Measurements from ENCODE around the gene KNSTRN. TPM values are rescaled to one million over a fixed set of nuclear protein-coding genes. Genes with fewer than 3 reads are reported as not detected.

KNSTRN gene
- total RNA-seq, 2 experiments from 2014 or later = 2.8 to 3.0 TPM

- H3K4me3 Mint-ChIP-seq = peak overlapping the region; percentile 81
- peak; percentile 74 to 97 (median 83) for DNase-seq
- peaks cover 17% of the 10 kb centered on the region for H3K4me1 Mint-ChIP-seq (ENCODE audit: low read depth)
- ChIA-PET POLR2A (interaction anchor here (0.7 to 2.7 kb wide), 8 partner anchors 10 to 73 kb away, joined by 3 to 13 read pairs (median 3); partner anchors contain the start of genes BAHD1, IVD and KNSTRN), CTCF (interaction anchor here (0.6 to 5.0 kb wide), 18 partner anchors 8 to 320 kb away, joined by 3 to 23 read pairs (median 3); partner anchors contain the start of genes BAHD1, DISP2, INAFM2 and KNSTRN)
- H3K27ac Mint-ChIP-seq = peak overlapping the region; percentile 64
- peak overlapping the region in 1 of 2 donors; percentile 1 for H3K27ac ChIP-seq (ENCODE audit: low read depth in 1 of 2, low read length in 2 of 2)
- intact Hi-C loops (cut with DNase I, micrococcal nuclease) = loop anchor here (1.0 to 2.0 kb wide), 4 partner anchors 10 to 53 kb away; partner anchors contain the start of gene DISP2 (in 1 of the 2)
- H3K9me3 Mint-ChIP-seq = no peaks in the 10 kb centered on the region
- peak; percentile 98 for ATAC-seq (ENCODE audit: poor library complexity)
- H3K27me3 ChIP-seq (ENCODE audit: control insufficient read depth in 1 of 2, insufficient read depth in 2 of 2, low read length in 2 of 2) = no peaks in the 10 kb centered on the region
- peaks cover 33% of the 10 kb centered on the region for H3K4me1 ChIP-seq (ENCODE audit: insufficient read depth, low read length)
- TF ChIP-seq, protein P1, sequence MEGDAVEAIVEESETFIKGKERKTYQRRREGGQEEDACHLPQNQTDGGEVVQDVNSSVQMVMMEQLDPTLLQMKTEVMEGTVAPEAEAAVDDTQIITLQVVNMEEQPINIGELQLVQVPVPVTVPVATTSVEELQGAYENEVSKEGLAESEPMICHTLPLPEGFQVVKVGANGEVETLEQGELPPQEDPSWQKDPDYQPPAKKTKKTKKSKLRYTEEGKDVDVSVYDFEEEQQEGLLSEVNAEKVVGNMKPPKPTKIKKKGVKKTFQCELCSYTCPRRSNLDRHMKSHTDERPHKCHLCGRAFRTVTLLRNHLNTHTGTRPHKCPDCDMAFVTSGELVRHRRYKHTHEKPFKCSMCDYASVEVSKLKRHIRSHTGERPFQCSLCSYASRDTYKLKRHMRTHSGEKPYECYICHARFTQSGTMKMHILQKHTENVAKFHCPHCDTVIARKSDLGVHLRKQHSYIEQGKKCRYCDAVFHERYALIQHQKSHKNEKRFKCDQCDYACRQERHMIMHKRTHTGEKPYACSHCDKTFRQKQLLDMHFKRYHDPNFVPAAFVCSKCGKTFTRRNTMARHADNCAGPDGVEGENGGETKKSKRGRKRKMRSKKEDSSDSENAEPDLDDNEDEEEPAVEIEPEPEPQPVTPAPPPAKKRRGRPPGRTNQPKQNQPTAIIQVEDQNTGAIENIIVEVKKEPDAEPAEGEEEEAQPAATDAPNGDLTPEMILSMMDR (IDR thresholded peaks at IDR 0.05) = peak; percentile 88
- H3K27me3 Mint-ChIP-seq = no peaks in the 10 kb centered on the region
- peak overlapping the region; percentile 69 for H3K4me3 ChIP-seq (ENCODE audit: low read length)
- H3K36me3 ChIP-seq (ENCODE audit: insufficient read depth, low read length) = no peaks in the 10 kb centered on the region
- H3K9me3 ChIP-seq (ENCODE audit: control insufficient read depth in 1 of 2, insufficient read depth in 1 of 2, low read length in 2 of 2) = no peaks in the 10 kb centered on the region
- H3K36me3 Mint-ChIP-seq (ENCODE audit: low read depth) = no peaks in the 10 kb centered on the region
Measured at GRCh38 chr15:40367686-40368611, 14.6 kb upstream of the KNSTRN start.

- peaks cover 17% of the 10 kb centered on the region for H3K4me1 Mint-ChIP-seq (ENCODE audit: low read depth)
- no peaks in the 10 kb centered on the region for H3K27me3 Mint-ChIP-seq
- ChIA-PET POLR2A (interaction anchor here (0.7 to 2.7 kb wide), 6 partner anchors 9 to 72 kb away, joined by 3 to 13 read pairs (median 4); partner anchors contain the start of genes BAHD1, IVD and KNSTRN), CTCF (interaction anchor here (0.7 to 5.0 kb wide), 12 partner anchors 7 to 321 kb away, joined by 3 to 23 read pairs (median 4); partner anchors contain the start of genes INAFM2 and KNSTRN)
- H3K36me3 Mint-ChIP-seq (ENCODE audit: low read depth) = no peaks in the 10 kb centered on the region
- ATAC-seq (ENCODE audit: poor library complexity) (no peak), DNase-seq (peak in 1 of 14 experiments; percentile 42)
- H3K27ac Mint-ChIP-seq = no peak overlapping the region
- peak overlapping the region; percentile 84 for H3K4me3 Mint-ChIP-seq
- intact Hi-C loops (cut with DNase I, micrococcal nuclease) = loop anchor here (1.0 to 2.0 kb wide), 3 partner anchors 11 to 52 kb away; partner anchors contain the start of gene DISP2 (in 1 of the 2)
- H3K9me3 Mint-ChIP-seq = no peaks in the 10 kb centered on the region
- Histone ChIP-seq H3K9me3 (ENCODE audit: control insufficient read depth in 1 of 2, insufficient read depth in 1 of 2, low read length in 2 of 2) (no peaks in the 10 kb centered on the region), H3K27me3 (ENCODE audit: control insufficient read depth in 1 of 2, insufficient read depth in 2 of 2, low read length in 2 of 2) (no peaks in the 10 kb centered on the region), H3K4me3 (ENCODE audit: low read length) (no peak overlapping the region), H3K36me3 (ENCODE audit: insufficient read depth, low read length) (no peaks in the 10 kb centered on the region), H3K27ac (ENCODE audit: low read depth in 1 of 2, low read length in 2 of 2) (no peak overlapping the region), H3K4me1 (ENCODE audit: insufficient read depth, low read length) (peaks cover 33% of the 10 kb centered on the region)
- TF ChIP-seq, protein P1 (IDR thresholded peaks at IDR 0.05) = no peak
Measured at GRCh38 chr15:40368719-40369473, 13.6 kb upstream of the KNSTRN start.

DNA sequence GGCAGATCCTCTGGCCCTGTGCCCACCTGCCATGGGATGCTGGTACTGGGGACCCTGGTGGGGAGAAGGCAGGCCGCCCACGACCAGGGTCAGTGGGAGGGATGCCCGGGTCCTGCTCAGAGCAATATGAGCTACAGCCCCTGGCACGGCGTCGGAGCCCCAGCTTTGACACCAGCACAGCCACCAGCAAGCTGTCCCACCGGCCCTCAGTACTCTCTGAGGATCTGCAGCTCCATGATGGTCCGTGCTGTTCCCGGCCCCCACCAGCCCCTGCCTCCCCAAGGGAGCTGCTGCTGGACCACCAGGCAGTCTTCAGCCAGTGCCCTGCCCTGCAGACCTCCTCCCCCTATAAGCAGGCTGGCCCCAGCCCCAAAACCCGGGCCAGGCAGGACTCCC is 13.0 kb upstream of the KNSTRN start:
- DNase-seq = no peak
- no peaks in the 10 kb centered on the region for H3K9me3 ChIP-seq (ENCODE audit: control insufficient read depth in 1 of 2, insufficient read depth in 1 of 2, low read length in 2 of 2)
- Mint-ChIP-seq H3K36me3 (ENCODE audit: low read depth) (no peaks in the 10 kb centered on the region), H3K4me1 (ENCODE audit: low read depth) (peaks cover 17% of the 10 kb centered on the region), H3K9me3 (no peaks in the 10 kb centered on the region), H3K27ac (no peak overlapping the region), H3K27me3 (no peaks in the 10 kb centered on the region), H3K4me3 (peak overlapping the region; percentile 84)
- intact Hi-C loops (cut with DNase I, micrococcal nuclease) = loop anchor here in 1 of 2 experiments (2.0 kb wide), 1 partner anchor 51 kb away; no protein-coding TSS in a partner anchor
- peaks cover 28% of the 10 kb centered on the region for H3K4me1 ChIP-seq (ENCODE audit: insufficient read depth, low read length)
- ChIA-PET POLR2A (interaction anchor here (1.4 kb wide), 1 partner anchor 71 kb away, joined by 3 read pairs; the partner anchor contains the start of gene BAHD1), CTCF (interaction anchor here (0.6 to 5.0 kb wide), 3 partner anchors 13 to 1820 kb away, joined by 3 to 23 read pairs (median 12); partner anchors contain the start of gene KNSTRN)
- no peak overlapping the region for H3K4me3 ChIP-seq (ENCODE audit: low read length)
- H3K27ac ChIP-seq (ENCODE audit: low read depth in 1 of 2, low read length in 2 of 2) = no peak overlapping the region
- TF ChIP-seq, protein P1 (IDR thresholded peaks at IDR 0.05) = no peak
- no peaks in the 10 kb centered on the region for H3K36me3 ChIP-seq (ENCODE audit: insufficient read depth, low read length)
- no peak for ATAC-seq (ENCODE audit: poor library complexity)
- H3K27me3 ChIP-seq (ENCODE audit: control insufficient read depth in 1 of 2, insufficient read depth in 2 of 2, low read length in 2 of 2) = no peaks in the 10 kb centered on the region
